ENCODE measurements around the gene DAPK1.

- no peak for TF ChIP-seq CTCF (IDR thresholded peaks at IDR 0.05; ENCODE audit: borderline replicate concordance, extremely low read depth, low read length, poor library complexity, severe bottlenecking)
- no peak for TF ChIP-seq EZH2 (IDR thresholded peaks at IDR 0.05; ENCODE audit: borderline replicate concordance, low read depth, low read length, severe bottlenecking)
Measured at GRCh38 chr9:87479801-87480201, 17.9 kb upstream of the DAPK1 start.

Data from DND-41 (cell line).